HL-60 (cell line): ENCODE data around the gene CSMD2.

Source experiments
- DNase-seq, 2 experiments: peaks; one replicate each; pipeline ENCODE4 v3.0.0-alpha.2; 2010 to 2020; ENCODE audit warnings: low read depth in 1 of 2, low spot score in 1 of 2
- H3K27ac ChIP-seq: fragments of 250-450 bp; sonication (Bioruptor Pico); replicated peaks from 2 replicates; pipeline ENCODE4 v1.5.1; 2020; ENCODE audit warnings: mild to moderate bottlenecking, moderate library complexity
- H3K27me3 ChIP-seq: fragments of 250-450 bp; sonication (Bioruptor Pico); 2 replicates; pipeline ENCODE4 v1.5.1; 2021; ENCODE audit warnings: mild to moderate bottlenecking, moderate library complexity; ENCODE audit not compliant: insufficient read depth, poor library complexity, severe bottlenecking
- H3K4me3 ChIP-seq: replicated peaks from 2 replicates; pipeline ENCODE4 v1.5.1; 2011; ENCODE audit warnings: mild to moderate bottlenecking, control low read depth, low read length; ENCODE audit not compliant: insufficient read depth
- CTCF ChIP-seq: IDR thresholded peaks from one replicate; pipeline ENCODE4 v1.5.1; 2011; ENCODE audit warnings: low read length, control low read depth, inconsistent platforms; ENCODE audit not compliant: insufficient read depth
- GABPA ChIP-seq: IDR thresholded peaks from 2 replicates; pipeline ENCODE4 v1.6.1; 2012; ENCODE audit warnings: low read depth
- POLR2AphosphoS5 ChIP-seq: IDR thresholded peaks from 2 replicates; pipeline ENCODE4 v1.6.1; 2012; ENCODE audit warnings: low read depth
- REST ChIP-seq: IDR thresholded peaks from 2 replicates; pipeline ENCODE4 v1.6.1; 2012; ENCODE audit warnings: low read depth; ENCODE audit not compliant: insufficient replicate concordance
- SPI1 ChIP-seq: IDR thresholded peaks from 2 replicates; pipeline ENCODE4 v1.6.1; 2012; ENCODE audit warnings: low read depth, mild to moderate bottlenecking, borderline replicate concordance

Gene CSMD2

GRCh38 chr1:33667386-33668282 is 497.4 kb downstream of the CSMD2 start:
- no peak overlapping the region for H3K4me3 ChIP-seq
- no peak for TF ChIP-seq SPI1
- no peak for TF ChIP-seq CTCF
- TF ChIP-seq POLR2AphosphoS5 = no peak
- no peak overlapping the region for H3K27ac ChIP-seq
- H3K27me3 ChIP-seq = no peaks in the 10 kb centered on the region
- no peak for DNase-seq

GRCh38 chr1:33666616-33667015 is 498.4 kb downstream of the CSMD2 start:
- H3K4me3 ChIP-seq = no peak overlapping the region
- H3K27ac ChIP-seq = no peak overlapping the region
- H3K27me3 ChIP-seq = no peaks in the 10 kb centered on the region
- no peak for DNase-seq
- TF ChIP-seq GABPA (no peak), SPI1 (no peak), CTCF (no peak), REST (no peak), POLR2AphosphoS5 (no peak)

- no peak overlapping the region for H3K27ac ChIP-seq
- no peaks in the 10 kb centered on the region for H3K27me3 ChIP-seq
- TF ChIP-seq REST (no peak), POLR2AphosphoS5 (no peak), CTCF (no peak), SPI1 (no peak), GABPA (no peak)
- H3K4me3 ChIP-seq = no peak overlapping the region
- DNase-seq = no peak
Measured at GRCh38 chr1:33661811-33662454, 503.1 kb downstream of the CSMD2 start.
